Caki2 (cell line): ENCODE results near the gene TRMT61A. TPM values are rescaled to one million over a fixed set of nuclear protein-coding genes. Genes with fewer than 3 reads are reported as not detected.
A peak's percentile ranks its signal among the peaks of the same experiment; 100 is the strongest.

Source experiments
- DNase-seq: peaks from one replicate; pipeline ENCODE4 v3.0.0-alpha.2; 2015; ENCODE audit warnings: low read depth
- in situ Hi-C: cut with HindIII; loops from 2 replicates; pipeline ENCODE4 v1.10.0; 2016; ENCODE audit warnings: low sequenced_read_pairs, low pct_unique_long_range_greater_than_20kb, mixed read lengths
- total RNA-seq: library from RNA; depleted of rRNA; stranded (reverse); fragments of >200 nt; shearing (Covaris generic); gene quantifications from 2 replicates; pipeline ENCODE4 v1.2.3, GENCODE V29; 2014; ENCODE audit warnings: low replicate concordance

TRMT61A gene
- total RNA-seq, 1 experiment from 2014 or later: 14.4 TPM

GRCh38 chr14:103552011-103552845 is 23.2 kb downstream of the TRMT61A start:
- DNase-seq: peak; percentile 79
- in situ Hi-C loops: no loop called here

DNA sequence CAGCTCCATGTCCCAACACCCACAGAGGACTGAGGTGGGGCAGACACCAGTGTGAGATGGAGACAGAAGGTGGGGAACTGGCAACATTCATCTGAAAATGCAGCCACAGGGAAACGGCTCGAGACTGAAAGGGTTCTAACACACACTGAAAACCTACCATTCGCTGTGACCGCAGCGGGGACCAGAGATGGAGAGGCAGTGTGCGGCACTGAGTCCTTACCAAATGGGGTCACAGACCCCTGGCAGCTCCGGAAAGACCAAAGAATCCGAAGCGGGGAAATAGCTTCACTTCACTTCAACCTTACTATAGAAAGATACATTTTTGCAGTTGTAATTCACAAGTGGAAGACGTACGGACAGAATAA is 23.8 kb downstream of the TRMT61A start:
- in situ Hi-C loops: no loop called here
- no peak for DNase-seq

GRCh38 chr14:103555559-103556337 is 26.8 kb downstream of the TRMT61A start:
- in situ Hi-C loops: no loop called here
- DNase-seq: no peak

GRCh38 chr14:103556946-103557758 is 28.2 kb downstream of the TRMT61A start:
- in situ Hi-C loops: no loop called here
- DNase-seq: no peak

DNA sequence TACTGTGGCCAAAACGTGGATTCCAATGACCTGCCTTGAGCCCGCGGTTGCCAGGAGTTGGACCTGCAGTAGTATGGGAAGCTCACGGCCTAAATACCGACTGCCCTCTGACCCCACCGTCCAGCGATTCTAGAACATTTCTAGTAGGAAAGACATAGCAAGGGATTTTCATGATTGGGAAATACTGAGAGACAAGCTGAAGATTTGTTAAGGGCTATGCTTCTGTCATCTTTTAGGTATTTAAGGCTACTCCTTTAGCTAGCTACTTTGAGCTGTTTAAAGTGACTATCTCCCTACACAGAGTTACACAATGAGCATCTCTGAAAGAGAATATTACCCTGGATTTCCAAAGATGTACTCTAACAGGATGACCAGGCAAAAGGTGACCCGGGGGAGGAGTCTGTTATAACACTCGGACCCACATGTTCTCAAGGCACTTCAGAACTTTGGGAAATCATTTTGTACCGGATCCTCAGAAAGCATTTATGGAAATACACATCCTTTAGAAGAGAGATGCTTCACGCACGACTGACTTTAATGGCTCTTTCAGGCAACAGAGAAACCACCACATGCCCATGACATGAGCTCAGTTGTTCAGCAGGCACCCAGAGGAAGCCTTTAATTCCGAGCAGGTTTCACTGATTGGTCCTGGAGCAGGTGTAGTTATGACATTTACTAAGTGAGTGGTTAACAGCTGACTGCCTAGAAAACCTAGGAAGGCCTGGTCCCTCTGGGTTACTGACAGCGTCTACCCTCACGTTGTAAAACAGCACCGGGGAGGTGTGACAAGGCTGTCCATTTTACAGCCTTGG is 29.3 kb downstream of the TRMT61A start:
- DNase-seq: peak; percentile 90
- in situ Hi-C loops: no loop called here

- no peak for DNase-seq
- in situ Hi-C loops: no loop called here
Measured at GRCh38 chr14:103559766-103560165, 30.8 kb downstream of the TRMT61A start.

GRCh38 chr14:103560691-103561090 is 31.7 kb downstream of the TRMT61A start:
- in situ Hi-C loops: no loop called here
- no peak for DNase-seq

GRCh38 chr14:103561381-103562178 is 32.6 kb downstream of the TRMT61A start:
- DNase-seq: no peak
- in situ Hi-C loops: no loop called here

DNA sequence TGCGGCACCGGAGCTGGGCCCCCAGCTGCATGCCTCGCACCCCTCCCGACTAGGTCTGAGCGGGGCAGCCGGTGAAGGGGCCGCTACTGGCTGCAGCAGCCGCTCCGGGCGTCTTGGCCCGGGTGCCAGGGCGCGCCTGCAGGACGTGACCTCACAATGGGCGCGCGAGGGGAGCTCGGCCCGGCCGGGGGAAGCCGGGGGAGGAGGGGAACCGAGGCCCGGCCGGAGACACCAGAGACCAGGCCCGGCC is 33.1 kb downstream of the TRMT61A start:
- no peak for DNase-seq
- in situ Hi-C loops: no loop called here

DNA sequence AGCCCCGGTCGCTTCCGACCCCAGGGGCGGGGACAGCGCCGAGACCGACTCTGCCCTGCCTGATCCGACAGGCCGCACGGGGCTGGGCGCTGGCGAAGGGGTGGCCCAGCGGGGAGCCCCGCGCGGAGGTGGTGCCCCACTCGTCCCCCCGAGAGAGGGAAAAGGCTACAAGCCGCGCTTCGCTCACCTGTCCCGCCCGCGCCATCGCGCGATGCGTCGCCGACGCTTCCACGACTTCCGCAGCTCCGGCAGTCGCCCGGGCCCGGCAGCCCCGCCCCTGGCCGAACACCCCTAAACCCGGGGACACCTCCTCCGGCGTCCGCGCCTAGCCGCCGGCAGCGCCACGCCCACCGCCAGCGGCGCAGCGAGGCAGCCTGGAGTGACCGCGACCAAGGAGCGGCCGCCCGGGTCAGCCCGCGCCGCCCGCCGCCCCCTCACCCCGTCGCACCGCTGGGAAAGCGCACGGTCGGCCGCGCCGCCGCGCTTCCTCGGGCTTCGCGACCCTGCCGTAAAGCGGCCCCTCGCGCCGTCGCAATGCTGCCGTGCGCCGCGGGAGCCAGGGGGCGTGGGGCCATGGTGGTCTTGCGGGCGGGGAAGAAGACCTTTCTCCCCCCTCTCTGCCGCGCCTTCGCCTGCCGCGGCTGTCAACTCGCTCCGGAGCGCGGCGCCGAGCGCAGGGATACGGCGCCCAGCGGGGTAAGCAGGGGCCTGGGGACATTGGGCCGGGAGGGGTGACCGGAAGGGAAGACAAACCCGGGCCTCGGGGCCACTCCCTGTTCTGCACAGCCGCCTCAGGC is 33.6 kb downstream of the TRMT61A start, which contains the start of the genes BAG5 and COA8:
Gene BAG5 (minus strand): TSS at position 229 of the 797 bp plus-strand sequence. CDS start 1,493 bp downstream, outside the sequence.
Gene COA8 (plus strand): TSS at position 532 of the 797 bp plus-strand sequence. CDS start 42 bp downstream, at position 574.
- DNase-seq: peak; percentile 88
- in situ Hi-C loops: no loop called here

DNA sequence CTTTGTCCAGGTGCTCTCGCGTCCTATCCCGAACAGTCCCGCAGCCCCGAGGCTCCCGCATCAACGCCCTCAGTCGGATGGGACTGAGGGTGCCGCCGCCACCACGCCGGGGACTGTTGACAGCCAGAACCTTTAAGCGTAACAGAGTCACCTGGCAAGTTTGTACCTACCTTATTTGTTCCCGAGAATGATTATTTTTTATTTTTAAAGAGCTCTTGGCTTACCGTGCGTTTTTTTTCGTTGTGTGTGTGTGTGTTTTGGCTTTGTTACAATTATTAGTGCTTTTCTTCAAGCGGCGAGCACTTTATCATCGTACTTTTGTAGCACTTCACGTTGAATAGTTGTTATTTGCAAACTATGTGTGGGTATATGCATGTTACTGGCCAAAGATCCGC is 34.2 kb downstream of the TRMT61A start:
- in situ Hi-C loops: no loop called here
- no peak for DNase-seq

DNA sequence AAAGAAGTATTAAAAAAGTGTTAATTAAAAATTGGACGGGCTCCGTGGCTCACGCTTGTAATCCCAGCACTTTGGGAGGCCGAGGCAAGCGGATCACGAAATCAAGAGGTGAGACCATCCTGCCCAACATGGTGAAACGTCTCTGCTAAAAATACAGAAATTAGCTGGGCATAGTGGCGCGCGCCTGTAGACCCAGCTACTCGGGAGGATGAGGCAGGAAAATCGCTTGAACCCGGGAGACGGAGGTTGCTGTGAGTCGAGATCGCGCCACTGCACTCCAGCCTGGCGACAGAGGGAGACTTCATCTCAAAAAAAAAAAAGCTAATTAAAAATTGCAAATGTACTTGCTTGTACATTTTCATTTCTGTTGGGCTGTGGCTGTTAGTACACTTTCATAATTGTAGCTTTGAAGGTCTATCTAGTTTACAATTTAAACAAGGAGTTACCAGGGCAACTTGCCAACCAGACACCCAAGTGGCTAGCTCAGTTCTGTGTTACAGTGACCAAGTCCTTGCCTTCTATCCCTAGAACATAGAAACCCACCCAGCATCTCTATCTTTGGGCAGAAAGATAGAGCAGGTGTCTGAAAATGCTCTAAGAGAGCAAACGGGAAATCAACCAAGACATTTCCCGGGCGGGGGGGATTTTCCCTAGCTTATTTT is 35.0 kb downstream of the TRMT61A start:
- DNase-seq: no peak
- in situ Hi-C loops: no loop called here

GRCh38 chr14:103568952-103569351 is 40.0 kb downstream of the TRMT61A start:
- in situ Hi-C loops: no loop called here
- DNase-seq: no peak

DNA sequence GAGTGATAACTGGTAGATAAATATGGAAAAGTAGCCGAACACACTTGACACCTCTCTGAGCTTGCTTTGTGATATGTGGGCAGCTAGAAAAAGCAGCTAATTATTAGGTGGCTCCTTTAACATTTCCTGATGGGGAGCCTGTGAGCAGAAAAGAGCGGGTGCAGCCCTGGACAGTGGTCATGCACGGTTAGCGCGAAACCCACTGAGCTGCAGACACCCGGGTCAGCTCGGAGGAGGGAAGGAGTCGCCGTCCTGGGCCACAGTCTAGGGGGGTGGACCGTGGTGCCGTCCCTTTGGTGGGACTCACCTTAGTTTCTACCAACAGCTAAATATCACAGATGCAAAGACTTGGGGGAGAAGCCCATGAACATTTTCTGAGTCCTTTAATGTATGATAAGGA is 40.4 kb downstream of the TRMT61A start:
- DNase-seq: peak; percentile 16
- in situ Hi-C loops: no loop called here

GRCh38 chr14:103574104-103574503 is 45.1 kb downstream of the TRMT61A start:
- DNase-seq: no peak
- in situ Hi-C loops: no loop called here

DNA sequence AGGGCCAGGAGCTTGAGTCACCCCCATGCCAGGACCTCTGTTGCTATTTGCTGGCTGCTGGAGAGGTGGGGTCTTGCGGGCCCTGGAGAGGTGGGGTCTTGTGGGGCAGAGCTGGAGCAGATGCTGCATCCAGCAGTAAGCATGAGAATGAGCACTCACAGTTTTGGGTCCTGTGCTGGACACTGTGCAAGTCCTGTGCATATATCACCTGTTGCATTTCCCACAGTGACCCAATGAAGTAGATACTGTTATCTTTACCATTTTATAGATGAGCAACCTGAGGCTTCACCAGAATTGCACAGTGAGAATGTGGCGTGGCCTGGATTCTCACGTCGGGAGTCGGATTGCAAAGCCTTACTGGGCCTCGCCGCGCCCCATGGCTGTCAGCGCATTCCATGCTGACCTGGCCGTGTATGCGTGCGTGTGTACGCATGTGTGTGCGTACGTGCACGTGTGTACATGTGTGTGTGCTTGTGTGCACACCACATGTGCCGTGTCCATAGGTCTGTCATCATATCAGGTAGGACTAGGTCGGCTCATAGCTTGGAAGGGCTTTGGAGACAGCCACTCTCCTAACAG is 45.8 kb downstream of the TRMT61A start:
- DNase-seq: no peak
- in situ Hi-C loops: no loop called here
